GM11168 (cell line): ENCODE measurements around the gene GNS.

Source experiments
- in situ Hi-C: fragments of 300-500 bp; cut with MboI; formaldehyde crosslinking; loops from one replicate; pipeline ENCODE4 v1.12.0; 2022; ENCODE audit warnings: low sequenced_read_pairs; ENCODE audit not compliant: unreplicated experiment

The GNS gene

GRCh38 chr12:64742416-64742815, 16.8 kb downstream of the GNS start:
- in situ Hi-C loops, result no loop called here

- in situ Hi-C loops, result no loop called here
Observed at GRCh38 chr12:64740646-64741045, 18.6 kb downstream of the GNS start.

GRCh38 chr12:64739778-64740177, 19.4 kb downstream of the GNS start:
- in situ Hi-C loops, result no loop called here

- in situ Hi-C loops, result no loop called here
Observed at GRCh38 chr12:64737539-64737938, 21.7 kb downstream of the GNS start.

GRCh38 chr12:64736771-64737170, 22.4 kb downstream of the GNS start:
- in situ Hi-C loops, result no loop called here

- in situ Hi-C loops, result no loop called here
Observed at GRCh38 chr12:64735442-64735841, 23.8 kb downstream of the GNS start.

- in situ Hi-C loops, result no loop called here
Observed at GRCh38 chr12:64733857-64734256, 25.3 kb downstream of the GNS start.

GRCh38 chr12:64731683-64732082, 27.5 kb downstream of the GNS start:
- in situ Hi-C loops, result no loop called here

GRCh38 chr12:64730588-64730969, 28.6 kb downstream of the GNS start:
- in situ Hi-C loops, result no loop called here

GRCh38 chr12:64729909-64730587, 29.2 kb downstream of the GNS start:
- in situ Hi-C loops, result no loop called here

GRCh38 chr12:64724201-64724745, 34.9 kb downstream of the GNS start:
- in situ Hi-C loops, result no loop called here

- in situ Hi-C loops, result no loop called here
Observed at GRCh38 chr12:64723630-64724029, 35.6 kb downstream of the GNS start.

GRCh38 chr12:64722835-64723234, 36.4 kb downstream of the GNS start:
- in situ Hi-C loops, result no loop called here

- in situ Hi-C loops, result no loop called here
Observed at GRCh38 chr12:64720884-64721283, 38.3 kb downstream of the GNS start.

GRCh38 chr12:64718649-64719048, 40.6 kb downstream of the GNS start:
- in situ Hi-C loops, result no loop called here

- in situ Hi-C loops, result no loop called here
Observed at GRCh38 chr12:64716839-64717455, 42.3 kb downstream of the GNS start.

- in situ Hi-C loops, result no loop called here
Observed at GRCh38 chr12:64716371-64716770, 42.8 kb downstream of the GNS start.

GRCh38 chr12:64714551-64714968, 44.6 kb downstream of the GNS start:
- in situ Hi-C loops, result no loop called here

GRCh38 chr12:64713376-64713775, 45.8 kb downstream of the GNS start:
- in situ Hi-C loops, result no loop called here

GRCh38 chr12:64709429-64709828, 49.8 kb downstream of the GNS start:
- in situ Hi-C loops, result no loop called here

- in situ Hi-C loops, result no loop called here
Observed at GRCh38 chr12:64707926-64708325, 51.3 kb downstream of the GNS start.

GRCh38 chr12:64707362-64707761, 51.8 kb downstream of the GNS start:
- in situ Hi-C loops, result no loop called here
